IMR-90 (cell line): Measurements from ENCODE around the gene PKIG. TPM values are rescaled to one million over a fixed set of nuclear protein-coding genes. Genes with fewer than 3 reads are reported as not detected.

ENCODE experiments used
- ATAC-seq: fragments of 200-7000 bp; cut with Tn5 transposase; 2 replicates; pipeline ENCODE4 v1.9.1; 2020; ENCODE audit warnings: low read depth, mild to moderate bottlenecking, moderate library complexity
- BruUV-seq: library from RNA; stranded (reverse); fragments of 400-500 nt; replicated peaks from 2 replicates; lab custom pipeline; 2021; lab: Mats Ljungman, UMichigan
- CTCF ChIA-PET: fragments of 300-600 bp; formaldehyde crosslinking; extraction: SDS; loops from one replicate; lab custom pipeline; 2021; ENCODE audit warnings: antibody characterized with exemption; lab: Yijun Ruan, JAX
- POLR2A ChIA-PET: fragments of 300-600 bp; sonication (Branson Sonifier 250); formaldehyde crosslinking; loops from one replicate; lab custom pipeline; 2022; ENCODE audit warnings: antibody characterized with exemption; ENCODE audit not compliant: unreplicated experiment; lab: Charles Lee
- DNase-seq: peaks from one replicate; pipeline ENCODE4 v3.0.0; 2013
- H2AFZ ChIP-seq: replicated peaks from 2 replicates; pipeline ENCODE3; 2013; ENCODE audit warnings: low read length, mild to moderate bottlenecking; ENCODE audit not compliant: poor library complexity
- H2AK5ac ChIP-seq: 2 replicates; pipeline ENCODE4 v1.6.1; 2013; ENCODE audit warnings: low read depth, low read length, inconsistent platforms
- H2AK9ac ChIP-seq: replicated peaks from 2 replicates; pipeline ENCODE3; 2013; ENCODE audit warnings: mild to moderate bottlenecking, low read depth, low read length, moderate library complexity; ENCODE audit not compliant: poor library complexity
- H2BK120ac ChIP-seq: 2 replicates; pipeline ENCODE4 v1.6.1; 2013; ENCODE audit warnings: low read depth, low read length, inconsistent platforms
- H2BK15ac ChIP-seq: 3 replicates; pipeline ENCODE4 v1.6.1; 2013; ENCODE audit warnings: low read depth, low read length, inconsistent platforms
- H2BK20ac ChIP-seq: 2 replicates; pipeline ENCODE4 v1.6.1; 2013; ENCODE audit warnings: low read depth, mild to moderate bottlenecking, inconsistent platforms, low read length, moderate library complexity
- H2BK5ac ChIP-seq: 2 replicates; pipeline ENCODE4 v1.6.1; 2013; ENCODE audit warnings: mild to moderate bottlenecking, low read depth, low read length, inconsistent platforms; ENCODE audit not compliant: poor library complexity, severe bottlenecking
- H3K14ac ChIP-seq: replicated peaks from 2 replicates; pipeline ENCODE4 v1.6.1; 2013; ENCODE audit warnings: low read depth, low read length, inconsistent platforms
- H3K18ac ChIP-seq: 2 replicates; pipeline ENCODE4 v1.6.1; 2013; ENCODE audit warnings: low read depth, low read length, control low read depth
- H3K23ac ChIP-seq: 2 replicates; pipeline ENCODE4 v1.6.1; 2013; ENCODE audit warnings: low read depth, low read length, inconsistent platforms
- H3K27ac ChIP-seq: 2 replicates; pipeline ENCODE4 v1.5.1; 2013; ENCODE audit warnings: mild to moderate bottlenecking, control low read depth, low read length; ENCODE audit not compliant: insufficient read depth
- H3K27me3 ChIP-seq: 2 replicates; pipeline ENCODE4 v1.6.1; 2013; ENCODE audit warnings: low read length; ENCODE audit not compliant: control insufficient read depth, insufficient read depth
- H3K36me3 ChIP-seq: 2 replicates; pipeline ENCODE4 v1.6.1; 2013; ENCODE audit warnings: low read length, mixed read lengths; ENCODE audit not compliant: control insufficient read depth, insufficient read depth
- H3K4ac ChIP-seq: 2 replicates; pipeline ENCODE4 v1.6.1; 2013; ENCODE audit warnings: low read depth, low read length, inconsistent platforms
- H3K4me1 ChIP-seq: 2 replicates; pipeline ENCODE4 v1.6.1; 2013; ENCODE audit warnings: low read length, mixed read lengths; ENCODE audit not compliant: control insufficient read depth, insufficient read depth
- H3K4me2 ChIP-seq: 2 replicates; pipeline ENCODE4 v1.6.1; 2013; ENCODE audit warnings: low read depth, mild to moderate bottlenecking, control low read depth, low read length, moderate library complexity
- H3K4me3 ChIP-seq: 2 replicates; pipeline ENCODE4 v1.5.1; 2013; ENCODE audit warnings: low read depth, mild to moderate bottlenecking, control low read depth, low read length, moderate library complexity; ENCODE audit not compliant: insufficient read depth
- H3K56ac ChIP-seq: 2 replicates; pipeline ENCODE4 v1.6.1; 2013; ENCODE audit warnings: low read length, inconsistent platforms; ENCODE audit not compliant: insufficient read depth; ENCODE audit errors: extremely low read depth
- H3K79me1 ChIP-seq, 2 experiments: 2 replicates each; pipeline ENCODE4 v1.6.1; 2013; ENCODE audit warnings: low read length in 2 of 2, inconsistent platforms in 1 of 2, low read depth in 1 of 2
- H3K9ac ChIP-seq: 2 replicates; pipeline ENCODE4 v1.6.1; 2013; ENCODE audit warnings: low read depth, low read length, control low read depth
- H3K9me1 ChIP-seq: 2 replicates; pipeline ENCODE4 v1.6.1; 2013; ENCODE audit warnings: low read length, inconsistent platforms; ENCODE audit not compliant: insufficient read depth
- H3K9me3 ChIP-seq: 2 replicates; pipeline ENCODE4 v1.6.1; 2013; ENCODE audit warnings: low read length; ENCODE audit not compliant: control insufficient read depth, insufficient read depth
- H4K20me1 ChIP-seq: 2 replicates; pipeline ENCODE4 v1.6.1; 2013; ENCODE audit warnings: low read length, inconsistent platforms; ENCODE audit not compliant: insufficient read depth
- H4K5ac ChIP-seq: 2 replicates; pipeline ENCODE4 v1.6.1; 2013; ENCODE audit warnings: mild to moderate bottlenecking, low read depth, low read length, control low read depth
- H4K8ac ChIP-seq, 2 experiments: 2 replicates each; pipeline ENCODE4 v1.6.1; 2013; ENCODE audit warnings: low read depth in 2 of 2, low read length in 2 of 2, control low read depth in 1 of 2, inconsistent platforms in 1 of 2
- H4K91ac ChIP-seq: 2 replicates; pipeline ENCODE4 v1.6.1; 2013; ENCODE audit warnings: low read depth, low read length, inconsistent platforms; ENCODE audit not compliant: insufficient read depth
- BHLHE40 ChIP-seq: fragments of 150-350 bp; IDR thresholded peaks from 2 replicates; pipeline ENCODE4 v1.6.1; 2016; ENCODE audit warnings: mild to moderate bottlenecking, low read depth, low read length
- CEBPB ChIP-seq: IDR thresholded peaks from 2 replicates; pipeline ENCODE4 v1.6.1; 2012; ENCODE audit warnings: low read depth, low read length, improper control_type of control experiment
- CHD1 ChIP-seq: IDR thresholded peaks from 2 replicates; pipeline ENCODE4 v1.6.1; 2012; ENCODE audit warnings: low read depth, low read length, improper control_type of control experiment
- CTCF ChIP-seq: conservative IDR thresholded peaks from 2 replicates; pipeline ENCODE4 v1.5.1; 2012; ENCODE audit warnings: mild to moderate bottlenecking, low read depth, low read length, improper control_type of control experiment
- ELK1 ChIP-seq: fragments of 150-350 bp; IDR thresholded peaks from 2 replicates; pipeline ENCODE4 v1.6.1; 2016; ENCODE audit warnings: low read depth, mild to moderate bottlenecking, low read length, moderate library complexity, borderline replicate concordance
- FOS ChIP-seq: fragments of 150-350 bp; IDR thresholded peaks from 2 replicates; pipeline ENCODE4 v1.6.1; 2016; ENCODE audit warnings: low read depth, low read length
- MAFK ChIP-seq: IDR thresholded peaks from 2 replicates; pipeline ENCODE4 v1.6.1; 2012; ENCODE audit warnings: low read depth, low read length, improper control_type of control experiment
- MAZ ChIP-seq: IDR thresholded peaks from 2 replicates; pipeline ENCODE4 v1.6.1; 2012; ENCODE audit warnings: low read depth, mild to moderate bottlenecking, low read length, improper control_type of control experiment, moderate library complexity, borderline replicate concordance
- MXI1 ChIP-seq: IDR thresholded peaks from 2 replicates; pipeline ENCODE4 v1.6.1; 2012; ENCODE audit warnings: low read depth, mild to moderate bottlenecking, low read length, moderate library complexity, borderline replicate concordance
- NFE2L2 ChIP-seq: fragments of 150-350 bp; IDR thresholded peaks from 2 replicates; pipeline ENCODE4 v1.6.1; 2016; ENCODE audit warnings: low read depth, mild to moderate bottlenecking, low read length
- POLR2A ChIP-seq: IDR thresholded peaks from 2 replicates; pipeline ENCODE4 v1.6.1; 2012; ENCODE audit warnings: mild to moderate bottlenecking, low read depth, low read length
- RAD21 ChIP-seq: IDR thresholded peaks from 2 replicates; pipeline ENCODE4 v1.6.1; 2012; ENCODE audit warnings: low read length, improper control_type of control experiment
- RCOR1 ChIP-seq: IDR thresholded peaks from 2 replicates; pipeline ENCODE4 v1.6.1; 2012; ENCODE audit warnings: mild to moderate bottlenecking, low read length, improper control_type of control experiment; ENCODE audit not compliant: insufficient replicate concordance
- RFX5 ChIP-seq: IDR thresholded peaks from 2 replicates; pipeline ENCODE4 v1.8.0; 2012; ENCODE audit warnings: low read depth, mild to moderate bottlenecking, low read length, moderate library complexity
- SMC3 ChIP-seq: fragments of 150-350 bp; IDR thresholded peaks from 2 replicates; pipeline ENCODE4 v1.6.1; 2016; ENCODE audit warnings: low read depth, mild to moderate bottlenecking, antibody characterized with exemption, low read length, moderate library complexity
- USF2 ChIP-seq: fragments of 150-350 bp; IDR thresholded peaks from 2 replicates; pipeline ENCODE4 v1.6.1; 2017; ENCODE audit warnings: mild to moderate bottlenecking, antibody characterized with exemption, low read length, low read depth
- WGBS, 2 experiments: methylation state at CpG; one replicate each; pipeline versions ENCODE4 v1.1.5 to v1.1.7; 2013; ENCODE audit warnings: missing lambda C conversion rate in 2 of 2; ENCODE audit not compliant: insufficient read length in 1 of 2; ENCODE audit errors: extremely low coverage in 2 of 2; 5-methylcytosine and 5-hydroxymethylcytosine counted together
- dilution Hi-C: fragments of 300-500 bp; cut with HindIII; formaldehyde crosslinking; loops from one replicate; pipeline ENCODE4 v1.14.3; 2018; ENCODE audit warnings: low sequenced_read_pairs; ENCODE audit not compliant: unreplicated experiment
- in situ Hi-C: fragments of 300-500 bp; cut with MboI; formaldehyde crosslinking; loops from 3 replicates; pipeline ENCODE4 v1.14.3; 2019; ENCODE audit warnings: low sequenced_read_pairs, inconsistent platforms, mixed read lengths
- intact Hi-C: fragments of 100-400 bp; cut with micrococcal nuclease; formaldehyde crosslinking; loops from 2 replicates; pipeline ENCODE4 v1.10.0; 2022
- polyA plus RNA-seq, 3 experiments: library from polyadenylated mRNA; depleted of rRNA; stranded (reverse); fragments of >200 nt; gene quantifications; 2 replicates each; pipeline ENCODE4 v1.2.3, GENCODE V29; 2012; ENCODE audit warnings: low replicate concordance in 1 of 3
- total RNA-seq: library from RNA; depleted of rRNA; stranded (reverse); fragments of >200 nt; gene quantifications from 2 replicates; pipeline ENCODE4 v1.2.3, GENCODE V29; 2012

The PKIG gene
- total and polyA plus RNA-seq, 2 of the 4 experiments (the other 2 are of a cell fraction), result 78.3 to 89.6 TPM

- WGBS, 2 experiments, result 84% methylated on average over 3 of the region's 4 CpGs; no CpG with 5 or more reads in 1 of the 2 experiments
Measured at GRCh38 chr20:44596010-44596409, 13.6 kb downstream of the PKIG start.

More at GRCh38 chr20:44596010-44596409, 13.6 kb downstream of the PKIG start:
- intact Hi-C loops (no loop called here), dilution Hi-C loops (no loop called here), in situ Hi-C loops (no loop called here)
- Histone ChIP-seq H3K9ac (no peak overlapping the region), H2BK15ac (no peak overlapping the region), H3K4me3 (no peak overlapping the region), H3K4me2 (no peak overlapping the region), H3K14ac (no peak overlapping the region), H3K18ac (no peak overlapping the region), H3K9me3 (no peaks in the 10 kb centered on the region), H3K4ac (peak overlapping the region; percentile 6; the same call in 1 of the 2 replicates), H4K91ac (no peak overlapping the region), H2BK5ac (no peak overlapping the region), H4K5ac (no peak overlapping the region), H4K8ac (0 out of 4 replicates have a peak overlapping the region, but pooled peaks of 1 of the 2 experiments have one; percentile 8), H3K79me1 (peaks cover 12 to 60% of the 10 kb centered on the region in 2 experiments; a peak in 3 of 4 replicates), H4K20me1 (no peaks in the 10 kb centered on the region), H2AK5ac (no peak overlapping the region), H3K9me1 (peaks cover 17% of the 10 kb centered on the region), H2BK20ac (no peak overlapping the region), H3K4me1 (peaks cover 31% of the 10 kb centered on the region), H3K36me3 (peaks cover 12% of the 10 kb centered on the region), H3K56ac (no peak overlapping the region), H2AFZ (no peak overlapping the region), H3K27me3 (no peaks in the 10 kb centered on the region), H3K27ac (no peak overlapping the region), H3K23ac (peak overlapping the region; percentile 47; the same call in 1 of the 2 replicates), H2BK120ac (no peak overlapping the region), H2AK9ac (no peak overlapping the region)
- ChIA-PET POLR2A (no interaction called here), CTCF (no interaction called here)
- TF ChIP-seq MAZ (no peak), CTCF (no peak), MAFK (no peak), CHD1 (no peak), MXI1 (no peak), ELK1 (no peak), RFX5 (no peak), FOS (no peak), BHLHE40 (no peak), NFE2L2 (no peak), RCOR1 (no peak), CEBPB (no peak), USF2 (no peak), RAD21 (no peak), SMC3 (no peak), POLR2A (no peak)
- no peak for ATAC-seq
- BruUV-seq, result no TSS peak
- DNase-seq, result no peak
